Ramos (cell line): ENCODE results near the gene AKT2.
"Not testable (repeated sequence)": the region's sequence is repeated elsewhere in the genome, so short reads cannot be mapped to it uniquely, and the experiment has no call there.

Source experiments
- in situ Hi-C: fragments of 300-500 bp; cut with MboI; formaldehyde crosslinking; loops from one replicate; pipeline ENCODE4 v1.14.3; 2022; ENCODE audit warnings: low sequenced_read_pairs; ENCODE audit not compliant: unreplicated experiment

Gene AKT2

DNA sequence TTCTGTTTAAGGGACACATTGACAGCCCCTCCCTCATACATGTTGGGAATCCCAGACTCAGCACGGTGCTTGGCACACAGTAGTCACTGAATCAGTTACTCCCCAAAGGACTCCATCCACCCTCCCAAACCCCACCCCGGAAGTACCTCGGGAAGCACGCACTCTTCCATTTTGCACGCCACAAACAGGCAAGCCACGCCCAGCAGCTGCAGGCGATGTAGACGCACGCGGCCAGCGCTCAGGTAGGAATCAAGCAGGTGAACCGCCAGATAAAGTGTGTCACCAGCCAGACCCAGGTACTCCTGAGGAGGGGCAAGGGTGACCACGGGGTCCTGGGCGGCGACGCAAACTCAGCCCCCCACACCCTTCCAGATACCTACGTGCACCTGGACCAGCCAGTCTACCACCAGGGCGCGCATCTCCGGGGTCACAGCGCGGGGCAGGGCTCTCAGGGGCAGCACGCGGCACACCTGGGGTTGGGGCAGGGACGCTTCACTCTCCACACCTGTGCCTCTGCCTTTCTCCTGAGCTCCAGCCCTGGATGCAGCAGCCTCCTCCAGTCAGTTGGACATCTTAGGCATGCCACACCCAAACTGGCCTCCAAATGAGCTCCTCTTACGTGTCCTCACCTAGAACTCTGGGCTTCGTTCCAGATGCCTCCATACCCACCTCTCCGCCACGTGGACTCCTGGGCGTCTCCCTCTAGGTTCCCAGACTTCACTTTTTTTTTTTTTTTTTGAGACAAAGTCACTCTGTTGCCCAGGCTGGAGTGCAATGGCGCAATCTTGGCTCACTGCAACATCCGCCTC lies 60.6 kb downstream of the AKT2 start:
- in situ Hi-C loops: no loop called here

DNA sequence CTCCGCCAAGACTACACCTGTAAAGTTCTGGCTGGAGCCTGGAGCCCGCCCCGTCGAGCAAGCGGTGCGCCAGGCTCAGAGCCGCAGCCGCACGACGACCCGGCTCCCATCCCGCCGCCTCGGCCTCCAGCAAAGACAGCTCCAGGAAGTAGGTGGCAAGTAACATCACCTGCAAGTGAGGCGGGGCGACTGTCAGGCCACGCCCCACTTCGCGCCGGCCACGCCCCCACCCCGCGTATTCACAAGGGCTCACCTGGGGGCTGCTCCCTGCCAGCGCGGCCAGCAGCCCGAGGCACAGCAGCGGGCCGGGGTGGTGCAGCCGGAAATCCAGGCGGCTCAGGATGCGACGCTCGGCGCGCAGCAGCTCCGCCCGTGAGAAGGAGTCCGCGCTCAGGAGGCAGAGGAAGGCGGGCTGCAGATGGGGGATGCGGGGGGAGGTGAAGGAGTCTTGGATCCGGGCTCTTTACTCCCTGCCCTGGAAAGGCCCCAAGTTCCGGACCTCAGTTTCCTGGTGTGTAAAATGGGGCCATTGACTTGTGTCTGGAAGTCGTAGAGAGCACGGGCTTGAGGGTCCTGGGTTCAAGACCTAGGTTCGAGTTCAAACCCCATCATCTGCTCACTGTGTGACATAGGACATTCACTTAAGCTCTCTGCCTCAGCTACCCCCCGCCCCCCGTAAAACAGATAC lies 61.9 kb downstream of the AKT2 start:
- in situ Hi-C loops: no loop called here

DNA sequence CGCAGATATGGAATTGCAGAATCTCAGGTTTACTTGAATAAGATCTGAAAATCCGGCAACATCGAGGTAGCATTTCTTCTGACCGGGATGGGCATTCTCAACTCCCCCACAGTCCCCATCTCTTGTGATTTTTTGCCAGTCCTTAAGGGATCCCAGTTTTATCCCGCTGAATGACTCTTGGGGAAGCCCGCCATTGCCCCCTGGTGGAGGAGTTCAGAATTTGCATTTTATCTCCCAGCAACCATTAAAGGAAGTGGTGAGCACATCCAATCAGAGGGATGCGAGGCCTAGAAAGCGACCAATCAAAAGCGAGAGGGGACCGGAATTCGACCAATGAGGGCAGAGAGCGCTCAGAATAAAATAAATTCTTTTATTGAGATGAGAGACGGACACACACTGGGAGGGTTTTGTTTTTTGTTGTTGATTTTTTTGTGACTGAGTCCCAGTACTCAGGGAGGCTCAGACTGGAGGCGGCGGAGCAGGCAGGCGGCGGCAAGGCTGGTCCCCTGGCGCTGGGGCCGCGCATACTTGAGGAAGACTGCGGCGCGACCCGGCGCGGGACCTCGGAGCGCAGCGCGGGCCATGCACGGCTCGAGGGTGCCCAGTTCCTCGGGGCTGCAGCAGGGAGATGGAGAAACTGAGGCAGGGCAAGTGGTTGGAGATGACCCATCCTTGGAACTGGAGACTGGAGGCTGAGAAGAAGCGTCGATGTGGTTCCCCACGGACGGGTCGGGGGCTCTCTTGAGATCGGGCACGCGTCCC lies 63.1 kb downstream of the AKT2 start:
- in situ Hi-C loops: no loop called here

DNA sequence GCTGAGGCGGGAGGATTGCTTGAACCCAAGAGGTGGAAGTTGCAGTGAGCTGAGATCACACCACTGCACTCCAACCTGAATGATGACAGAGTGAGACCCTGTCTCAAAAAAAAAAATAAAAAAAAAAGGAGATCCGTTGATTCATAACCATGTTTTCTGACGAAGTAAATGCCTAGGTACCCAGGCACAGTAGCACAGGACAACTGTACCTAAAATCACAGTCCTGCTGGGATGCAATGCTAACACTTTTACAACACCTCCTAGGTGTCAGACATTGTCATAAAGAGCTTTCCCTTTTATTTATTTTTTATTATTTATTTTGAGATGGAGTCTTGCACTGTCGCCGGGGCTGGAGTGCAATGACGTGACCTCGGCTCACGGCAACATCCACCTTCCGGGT lies 64.5 kb downstream of the AKT2 start:
- in situ Hi-C loops: no loop called here

DNA sequence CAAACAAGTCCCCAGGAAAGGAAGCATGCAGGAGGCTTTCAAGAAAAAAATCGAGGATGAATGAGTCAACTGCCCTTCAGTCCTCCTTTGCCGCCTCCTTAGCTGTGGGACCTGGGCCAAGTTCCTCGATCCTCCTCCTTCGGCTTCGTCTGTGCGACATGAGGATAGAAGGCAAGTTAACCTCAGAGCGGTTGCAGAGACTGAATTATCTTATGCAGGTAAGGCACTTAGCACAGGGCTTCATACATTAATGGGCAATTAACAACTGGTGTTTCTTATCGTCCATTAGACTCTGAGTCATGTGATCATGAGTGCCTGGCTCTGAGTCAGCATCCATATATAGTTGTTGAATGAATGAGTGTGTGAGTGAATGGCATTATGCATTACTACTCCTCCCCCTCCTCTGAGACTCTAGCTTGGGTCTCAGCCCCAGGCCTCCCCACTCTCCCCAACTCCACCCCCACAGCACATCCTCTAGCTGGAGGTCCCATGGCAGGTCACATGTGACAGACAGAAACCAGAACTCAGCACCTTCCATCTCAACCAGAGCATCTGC lies 65.3 kb downstream of the AKT2 start:
- in situ Hi-C loops: no loop called here

DNA sequence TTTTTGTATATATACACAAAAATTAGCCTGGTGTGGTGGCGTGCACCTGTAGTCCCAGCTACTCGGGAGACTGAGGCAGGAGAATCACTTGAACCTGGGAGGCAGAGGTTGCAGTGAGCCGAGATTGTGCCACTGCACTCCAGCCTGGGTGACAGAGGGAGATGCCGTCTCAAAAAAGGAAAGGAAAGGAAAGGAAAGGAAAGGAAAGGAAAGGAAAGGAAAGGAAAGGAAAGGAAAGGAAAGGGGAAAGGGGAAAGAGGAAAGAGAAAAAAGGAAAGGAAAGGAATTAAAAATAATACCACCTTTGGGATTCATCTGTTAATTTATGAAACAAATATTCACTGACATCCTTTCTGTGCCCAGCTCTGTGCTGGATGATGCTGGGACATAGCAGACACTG lies 66.1 kb downstream of the AKT2 start:
- in situ Hi-C loops: not testable (repeated sequence)

DNA sequence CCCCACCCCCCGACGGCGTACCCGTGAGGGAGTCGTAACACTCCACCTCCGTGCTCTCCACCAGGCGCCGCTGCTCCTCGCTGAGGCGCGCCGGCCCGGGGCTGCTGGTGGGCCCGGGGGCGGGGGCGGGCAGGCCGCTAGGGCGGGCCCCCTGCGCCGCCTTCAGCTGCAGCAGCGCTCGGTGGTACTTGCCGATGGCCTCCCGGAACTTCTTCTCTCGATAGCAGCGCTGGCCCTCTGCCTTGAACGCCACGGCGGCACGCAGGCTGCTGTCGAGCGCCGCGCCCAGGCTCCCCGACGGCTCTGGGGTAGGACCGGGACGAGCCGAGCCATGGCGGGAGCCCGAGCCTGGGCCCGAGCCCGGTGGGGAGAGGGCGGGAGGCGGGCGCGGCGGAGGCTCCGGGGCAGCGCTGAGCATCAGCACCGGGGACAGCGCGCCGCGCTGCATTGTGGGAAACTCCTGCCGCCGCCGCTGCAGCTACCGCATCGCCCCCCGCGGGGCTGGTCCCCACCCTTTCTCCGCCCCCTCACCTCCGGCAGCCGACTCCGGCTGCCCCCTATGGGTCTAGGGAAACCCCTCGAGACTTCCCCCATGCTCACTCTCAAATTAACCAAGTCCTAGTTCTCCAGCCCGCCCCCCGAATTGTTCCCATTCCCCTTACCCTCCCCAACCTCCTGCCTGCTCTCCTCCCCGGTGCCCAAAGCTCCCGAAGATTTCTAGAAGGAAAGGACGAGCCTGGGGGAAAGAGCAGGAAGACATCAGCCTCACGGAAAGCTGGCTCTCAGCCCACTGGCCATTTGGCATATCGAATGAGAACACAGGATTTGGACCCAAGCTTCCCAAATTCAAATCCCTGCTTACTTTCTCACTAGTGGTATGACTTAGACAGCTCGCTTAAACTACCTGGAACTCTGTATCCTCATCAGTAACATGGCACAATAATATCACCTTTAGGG lies 66.9 kb downstream of the AKT2 start, which contains the start of gene TTC9B:
TTC9B (minus strand) TSS at position 451 of the 957 bp plus-strand sequence; CDS start at position 448, 3 bp downstream.
- in situ Hi-C loops: no loop called here

DNA sequence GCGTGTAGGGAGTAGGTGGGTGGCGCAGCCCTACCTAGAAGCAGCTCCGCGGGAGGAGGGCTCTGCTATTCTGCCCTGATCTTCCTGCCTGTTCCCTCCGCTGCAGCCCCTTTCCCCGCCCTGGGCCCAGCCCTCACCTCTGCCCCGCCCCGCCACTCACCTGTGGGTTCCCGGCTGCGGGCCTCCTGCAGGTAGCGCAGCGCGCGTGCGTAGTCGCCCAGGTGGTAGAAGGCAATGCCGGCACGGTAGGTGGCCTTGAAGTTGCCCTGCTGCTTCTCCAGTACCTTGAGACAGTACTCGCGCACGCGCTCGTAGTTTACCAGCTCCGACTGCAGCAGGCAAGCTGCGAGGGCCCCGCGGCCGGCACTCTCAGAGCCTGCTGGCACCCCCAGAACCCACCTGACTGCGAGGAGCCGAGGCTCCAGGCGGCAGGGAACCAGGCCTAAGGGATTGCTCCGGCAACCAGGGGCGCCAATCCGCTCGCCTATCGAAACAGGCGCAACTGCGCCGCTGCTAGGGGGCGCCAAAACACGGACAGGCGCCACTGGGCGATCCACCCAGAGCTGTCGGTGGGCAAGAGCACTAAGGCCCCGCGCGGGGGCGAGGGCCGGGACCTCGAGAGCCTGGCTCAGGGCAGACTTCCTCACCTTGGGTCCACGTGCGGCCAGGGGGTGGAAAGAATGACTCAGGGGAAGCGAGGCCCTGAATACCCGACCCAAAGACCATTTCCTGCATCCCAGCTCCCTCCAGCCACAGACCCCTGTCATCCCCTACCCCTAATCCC lies 67.9 kb downstream of the AKT2 start:
- in situ Hi-C loops: no loop called here

DNA sequence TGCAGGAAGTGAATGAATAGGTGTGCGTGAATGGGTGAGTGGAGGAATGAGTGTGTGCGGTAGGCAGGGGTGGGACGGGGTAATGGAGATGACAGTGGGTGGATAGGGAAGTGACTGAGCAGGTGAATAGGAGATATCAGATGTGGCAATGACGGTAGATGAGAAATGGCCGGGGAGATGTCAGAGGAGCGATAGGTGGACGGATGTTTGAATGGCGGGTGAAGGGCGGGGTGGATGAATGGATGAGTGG lies 68.4 kb downstream of the AKT2 start:
- in situ Hi-C loops: no loop called here

DNA sequence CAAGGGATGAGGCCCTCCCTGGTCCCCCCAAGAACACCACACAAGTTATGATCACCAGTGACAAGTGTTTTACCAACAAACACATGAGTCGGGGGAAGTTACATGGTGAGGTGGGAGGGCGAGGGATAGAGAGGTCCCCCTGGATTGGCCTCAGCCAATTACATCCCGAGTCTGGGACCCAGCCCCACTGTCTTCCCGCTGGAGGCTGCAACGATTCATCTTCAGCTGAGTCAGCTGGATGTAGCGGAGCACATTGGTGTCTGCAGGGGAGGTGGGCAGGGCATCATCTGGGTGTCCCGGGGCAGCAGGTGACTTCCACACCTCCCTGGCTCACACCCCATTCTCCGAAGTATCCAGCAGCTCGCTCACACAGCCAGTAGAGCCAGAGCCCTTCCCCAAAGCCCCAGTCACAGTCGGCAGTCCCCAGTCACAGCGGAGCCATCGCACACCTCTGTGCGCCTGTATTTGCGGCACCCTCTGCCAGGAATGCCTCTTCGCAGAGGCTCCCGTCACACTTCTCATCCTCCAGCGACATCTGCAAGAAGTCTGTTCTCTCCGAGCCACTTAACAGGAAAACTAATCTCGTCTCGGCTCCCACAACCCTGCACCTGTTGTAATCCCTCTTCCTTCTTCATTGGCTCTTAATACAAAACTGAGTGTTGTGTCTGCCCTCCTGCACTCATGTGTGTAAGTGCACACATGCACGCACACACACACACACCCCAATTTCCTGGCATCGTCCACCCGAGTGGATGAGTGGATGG lies 69.0 kb downstream of the AKT2 start:
- in situ Hi-C loops: no loop called here

DNA sequence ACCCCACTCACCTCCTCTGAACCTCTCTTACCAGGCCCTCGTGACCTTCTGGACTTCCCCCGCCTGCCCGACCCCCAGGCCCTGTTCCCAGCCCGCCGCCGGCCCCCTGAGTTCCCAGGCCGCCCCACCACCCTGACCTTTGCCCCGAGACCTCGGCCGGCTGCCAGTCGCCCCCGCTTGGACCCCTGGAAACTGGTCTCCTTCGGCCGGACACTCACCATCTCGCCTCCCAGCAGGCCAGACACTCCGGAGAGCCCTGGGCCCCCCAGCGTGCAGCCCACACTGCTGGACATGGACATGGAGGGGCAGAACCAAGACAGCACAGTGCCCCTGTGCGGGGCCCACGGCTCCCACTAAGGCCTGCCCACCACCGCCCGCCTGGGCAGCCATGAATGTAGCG lies 70.2 kb downstream of the AKT2 start:
- in situ Hi-C loops: no loop called here

DNA sequence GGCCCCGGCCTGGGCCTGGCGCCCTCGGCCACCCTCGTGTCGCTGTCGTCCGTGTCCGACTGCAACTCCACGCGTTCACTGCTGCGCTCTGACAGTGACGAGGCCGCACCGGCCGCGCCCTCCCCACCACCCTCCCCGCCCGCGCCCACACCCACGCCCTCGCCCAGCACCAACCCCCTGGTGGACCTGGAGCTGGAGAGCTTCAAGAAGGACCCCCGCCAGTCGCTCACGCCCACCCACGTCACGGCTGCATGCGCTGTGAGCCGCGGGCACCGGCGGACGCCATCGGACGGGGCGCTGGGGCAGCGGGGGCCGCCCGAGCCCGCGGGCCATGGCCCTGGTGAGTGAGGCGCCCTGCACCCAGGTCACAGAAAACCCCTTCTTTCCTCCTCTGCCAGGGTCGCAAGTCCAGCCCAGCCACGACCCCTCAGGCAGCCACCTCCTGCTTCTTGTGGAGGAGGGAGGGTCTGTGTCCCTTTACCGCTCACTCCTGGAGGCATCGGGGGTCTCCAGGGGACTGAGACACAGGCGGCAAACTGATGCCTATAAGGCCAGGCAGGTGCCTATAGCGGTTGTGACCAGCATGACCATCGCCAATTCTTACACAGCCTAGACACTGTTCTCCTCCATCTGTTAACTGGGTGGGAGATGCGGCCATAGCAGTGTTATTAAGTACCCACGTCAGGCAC lies 71.1 kb downstream of the AKT2 start:
- in situ Hi-C loops: no loop called here

DNA sequence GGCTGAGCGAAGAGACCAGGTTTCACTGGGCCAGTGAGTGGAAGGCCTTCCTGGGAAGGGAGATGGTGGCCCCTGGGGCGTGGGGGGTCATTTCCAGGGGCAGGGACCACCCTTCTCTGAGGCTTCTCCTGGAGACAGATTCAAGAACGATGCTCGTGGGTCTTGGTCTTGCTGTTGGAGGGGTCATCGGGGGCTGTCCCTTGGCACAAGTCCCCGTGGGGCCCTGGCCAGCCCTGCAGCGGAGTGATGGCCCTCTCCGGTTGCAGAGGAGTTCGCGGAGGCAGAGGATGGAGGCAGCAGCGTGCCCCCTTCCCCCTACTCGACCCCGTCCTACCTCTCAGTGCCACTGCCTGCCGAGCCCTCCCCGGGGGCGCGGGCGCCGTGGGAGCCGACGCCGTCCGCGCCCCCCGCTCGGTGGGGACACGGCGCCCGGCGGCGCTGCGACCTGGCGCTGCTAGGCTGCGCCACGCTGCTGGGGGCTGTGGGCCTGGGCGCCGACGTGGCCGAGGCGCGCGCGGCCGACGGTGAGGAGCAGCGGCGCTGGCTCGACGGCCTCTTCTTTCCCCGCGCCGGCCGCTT lies 71.8 kb downstream of the AKT2 start:
- in situ Hi-C loops: no loop called here

DNA sequence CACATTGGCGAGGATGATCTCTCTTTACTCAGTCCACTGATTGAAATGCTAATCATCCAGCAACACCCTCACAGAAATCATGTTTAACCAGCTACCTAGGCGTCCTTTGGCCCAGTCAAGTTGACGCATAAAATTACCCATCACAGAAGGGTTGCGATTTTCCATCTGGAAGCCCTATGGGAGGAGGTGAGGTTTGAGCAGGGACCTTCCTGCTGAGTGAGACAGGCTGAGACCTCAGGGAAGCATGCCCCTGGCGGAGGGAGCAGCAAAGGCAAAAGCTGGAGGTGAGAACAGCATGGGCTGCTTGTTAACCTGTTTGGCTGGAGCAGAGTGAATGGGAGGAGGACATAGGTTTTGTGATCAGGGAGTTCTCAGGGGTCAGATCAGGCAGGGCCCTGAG lies 74.3 kb downstream of the AKT2 start:
- in situ Hi-C loops: no loop called here

DNA sequence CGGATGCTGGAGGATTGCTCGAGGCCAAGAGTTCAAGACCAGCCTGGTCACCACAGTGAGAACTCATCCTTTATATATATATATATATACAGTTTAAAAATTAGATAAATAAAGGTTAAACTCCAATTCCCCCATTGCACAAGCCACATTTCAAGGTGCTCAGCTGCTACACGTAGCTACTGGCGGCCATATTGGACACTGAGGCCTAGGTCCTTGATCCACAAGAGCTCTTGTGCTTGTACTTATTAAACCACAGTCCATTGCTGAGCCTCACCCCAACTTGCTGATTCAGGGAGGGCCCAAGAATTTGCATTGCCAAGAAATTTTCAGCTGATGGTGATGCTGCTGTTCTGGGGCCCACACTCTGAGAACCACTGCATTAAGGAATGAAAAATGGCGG lies 76.5 kb downstream of the AKT2 start:
- in situ Hi-C loops: no loop called here

DNA sequence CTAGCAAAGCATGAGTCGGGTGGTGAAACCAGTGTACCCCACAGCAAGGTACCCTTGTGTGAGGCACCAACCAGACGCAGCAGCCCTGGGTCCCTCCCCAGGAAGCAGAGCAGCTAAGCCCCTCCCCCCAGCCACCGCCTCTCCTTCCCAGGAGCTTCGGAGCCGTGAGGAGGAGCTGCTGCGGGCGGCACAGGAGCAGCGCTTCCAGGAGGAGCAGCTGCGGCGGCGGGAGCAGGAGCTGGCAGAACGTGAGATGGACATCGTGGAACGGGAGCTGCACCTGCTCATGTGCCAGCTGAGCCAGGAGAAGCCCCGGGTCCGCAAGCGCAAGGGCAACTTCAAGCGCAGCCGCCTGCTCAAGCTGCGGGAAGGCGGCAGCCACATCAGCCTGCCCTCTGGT lies 79.4 kb downstream of the AKT2 start:
- in situ Hi-C loops: no loop called here

DNA sequence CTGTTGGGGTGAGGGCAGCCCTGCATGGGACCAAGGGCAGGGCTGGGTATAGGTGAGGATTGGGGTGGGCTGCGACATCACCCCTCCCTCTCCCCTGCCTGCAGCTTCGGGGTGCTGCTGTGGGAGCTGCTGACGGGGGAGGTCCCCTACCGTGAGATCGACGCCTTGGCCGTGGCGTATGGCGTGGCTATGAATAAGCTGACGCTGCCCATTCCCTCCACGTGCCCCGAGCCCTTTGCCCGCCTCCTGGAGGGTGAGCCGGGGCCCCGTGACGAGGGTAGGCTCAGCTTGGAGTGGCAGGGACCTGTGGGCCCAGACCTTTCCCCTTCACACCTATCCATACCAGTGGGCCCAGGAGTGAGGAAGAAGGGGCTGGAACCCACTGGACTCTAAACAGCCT lies 80.8 kb downstream of the AKT2 start:
- in situ Hi-C loops: no loop called here
